HCT116 (cell line): ENCODE measurements around the gene CDYL2.

ENCODE experiments used
- ZFX ChIP-seq: fragments of 450-650 bp; IDR thresholded peaks from 2 replicates; pipeline ENCODE4 v1.6.1; 2017
- TF ChIP-seq, protein P1 (sequence below), 3 experiments: fragments of 200-600 bp in 1 of 3; sonication (generic) in 1 of 3; IDR thresholded peaks in 2 of 3; conservative IDR thresholded peaks in 1 of 3; 2 replicates each; pipeline ENCODE4 v1.5.1; 2012 to 2017; ENCODE audit warnings: low read depth in 2 of 3, low read length in 2 of 3, antibody characterized with exemption in 1 of 3, borderline replicate concordance in 1 of 3, control low read depth in 1 of 3, mild to moderate bottlenecking in 1 of 3, mixed read lengths in 1 of 3, mixed run types in 1 of 3, moderate library complexity in 1 of 3; ENCODE audit not compliant: insufficient read depth in 1 of 3
- TF ChIP-seq, protein P2 (sequence below): IDR thresholded peaks from 2 replicates; pipeline ENCODE4 v1.6.1; 2011; ENCODE audit warnings: mild to moderate bottlenecking, low read length, moderate library complexity; ENCODE audit not compliant: insufficient replicate concordance; ENCODE audit errors: extremely low read depth

DNA sequence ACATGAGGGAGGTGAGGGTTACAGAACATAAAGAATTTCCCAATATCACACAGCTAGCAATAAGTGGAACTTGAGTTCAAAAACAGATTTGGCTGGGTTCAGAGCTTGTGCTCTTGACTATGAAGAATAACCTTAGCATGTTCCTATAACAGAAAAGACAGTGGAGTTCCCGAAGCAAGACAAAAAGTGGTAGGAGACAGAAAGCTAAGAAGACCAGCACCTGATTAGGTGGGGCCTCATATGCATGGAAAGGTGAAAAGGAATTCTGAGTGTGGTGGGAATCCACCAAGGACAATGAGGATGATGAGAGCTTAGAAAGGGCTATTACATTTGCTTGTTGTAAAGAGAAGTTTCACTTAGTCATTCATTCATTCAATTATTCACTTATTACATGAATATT, 26.6 kb upstream of the CDYL2 start:
- TF ChIP-seq ZFX = no peak
- TF ChIP-seq, protein P1, sequence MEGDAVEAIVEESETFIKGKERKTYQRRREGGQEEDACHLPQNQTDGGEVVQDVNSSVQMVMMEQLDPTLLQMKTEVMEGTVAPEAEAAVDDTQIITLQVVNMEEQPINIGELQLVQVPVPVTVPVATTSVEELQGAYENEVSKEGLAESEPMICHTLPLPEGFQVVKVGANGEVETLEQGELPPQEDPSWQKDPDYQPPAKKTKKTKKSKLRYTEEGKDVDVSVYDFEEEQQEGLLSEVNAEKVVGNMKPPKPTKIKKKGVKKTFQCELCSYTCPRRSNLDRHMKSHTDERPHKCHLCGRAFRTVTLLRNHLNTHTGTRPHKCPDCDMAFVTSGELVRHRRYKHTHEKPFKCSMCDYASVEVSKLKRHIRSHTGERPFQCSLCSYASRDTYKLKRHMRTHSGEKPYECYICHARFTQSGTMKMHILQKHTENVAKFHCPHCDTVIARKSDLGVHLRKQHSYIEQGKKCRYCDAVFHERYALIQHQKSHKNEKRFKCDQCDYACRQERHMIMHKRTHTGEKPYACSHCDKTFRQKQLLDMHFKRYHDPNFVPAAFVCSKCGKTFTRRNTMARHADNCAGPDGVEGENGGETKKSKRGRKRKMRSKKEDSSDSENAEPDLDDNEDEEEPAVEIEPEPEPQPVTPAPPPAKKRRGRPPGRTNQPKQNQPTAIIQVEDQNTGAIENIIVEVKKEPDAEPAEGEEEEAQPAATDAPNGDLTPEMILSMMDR (IDR thresholded peaks at IDR 0.05 in 2 of 3, conservative IDR thresholded peaks at IDR 0.05 in 1 of 3; ENCODE audit: borderline replicate concordance in 1 of 3, insufficient read depth in 1 of 3, low read depth in 2 of 3, low read length in 2 of 3) = no peak
- TF ChIP-seq, protein P2, sequence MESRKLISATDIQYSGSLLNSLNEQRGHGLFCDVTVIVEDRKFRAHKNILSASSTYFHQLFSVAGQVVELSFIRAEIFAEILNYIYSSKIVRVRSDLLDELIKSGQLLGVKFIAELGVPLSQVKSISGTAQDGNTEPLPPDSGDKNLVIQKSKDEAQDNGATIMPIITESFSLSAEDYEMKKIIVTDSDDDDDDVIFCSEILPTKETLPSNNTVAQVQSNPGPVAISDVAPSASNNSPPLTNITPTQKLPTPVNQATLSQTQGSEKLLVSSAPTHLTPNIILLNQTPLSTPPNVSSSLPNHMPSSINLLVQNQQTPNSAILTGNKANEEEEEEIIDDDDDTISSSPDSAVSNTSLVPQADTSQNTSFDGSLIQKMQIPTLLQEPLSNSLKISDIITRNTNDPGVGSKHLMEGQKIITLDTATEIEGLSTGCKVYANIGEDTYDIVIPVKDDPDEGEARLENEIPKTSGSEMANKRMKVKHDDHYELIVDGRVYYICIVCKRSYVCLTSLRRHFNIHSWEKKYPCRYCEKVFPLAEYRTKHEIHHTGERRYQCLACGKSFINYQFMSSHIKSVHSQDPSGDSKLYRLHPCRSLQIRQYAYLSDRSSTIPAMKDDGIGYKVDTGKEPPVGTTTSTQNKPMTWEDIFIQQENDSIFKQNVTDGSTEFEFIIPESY = no peak
